Effector memory CD4-positive, alpha-beta T cell (primary cell): ENCODE data around the gene RPS19.

Source experiments
- DNase-seq, 3 donors: peaks; one replicate each; pipeline ENCODE4 v3.0.0-alpha.2; 2020
- H3K27ac ChIP-seq: 2 replicates; pipeline ENCODE4 v1.7.0; 2013; ENCODE audit warnings: mild to moderate bottlenecking, low read length, moderate library complexity; ENCODE audit not compliant: insufficient read depth, poor library complexity, severe bottlenecking
- H3K27me3 ChIP-seq: replicated peaks from 2 replicates; pipeline ENCODE4 v1.7.0; 2013; ENCODE audit warnings: mild to moderate bottlenecking, low read length; ENCODE audit not compliant: insufficient read depth, control insufficient read depth, poor library complexity, severe bottlenecking
- H3K36me3 ChIP-seq: 2 replicates; pipeline ENCODE4 v1.7.0; 2013; ENCODE audit warnings: mild to moderate bottlenecking, low read length, moderate library complexity; ENCODE audit not compliant: control insufficient read depth, insufficient read depth
- H3K4me1 ChIP-seq: 2 replicates; pipeline ENCODE4 v1.7.0; 2013; ENCODE audit warnings: low read length, mild to moderate bottlenecking; ENCODE audit not compliant: control insufficient read depth, insufficient read depth, poor library complexity, severe bottlenecking
- H3K4me3 ChIP-seq: 2 replicates; pipeline ENCODE4 v1.7.0; 2013; ENCODE audit warnings: low read length, low read depth, mild to moderate bottlenecking; ENCODE audit not compliant: insufficient read depth, poor library complexity, severe bottlenecking
- H3K9me3 ChIP-seq: 2 replicates; pipeline ENCODE4 v1.7.0; 2013; ENCODE audit warnings: mild to moderate bottlenecking, low read length, moderate library complexity; ENCODE audit not compliant: control insufficient read depth

The RPS19 gene

GRCh38 chr19:41853344-41853743 is 6.7 kb upstream of the RPS19 start:
- DNase-seq = no peak
- no peaks in the 10 kb centered on the region for H3K27me3 ChIP-seq

GRCh38 chr19:41853768-41854167 is 6.3 kb upstream of the RPS19 start:
- no peaks in the 10 kb centered on the region for H3K36me3 ChIP-seq
- no peaks in the 10 kb centered on the region for H3K9me3 ChIP-seq
- no peaks in the 10 kb centered on the region for H3K27me3 ChIP-seq
- H3K27ac ChIP-seq = no peak overlapping the region
- no peaks in the 10 kb centered on the region for H3K4me1 ChIP-seq
- no peak overlapping the region for H3K4me3 ChIP-seq
- no peak for DNase-seq

More at GRCh38 chr19:41853344-41853743, 6.7 kb upstream of the RPS19 start:
- H3K9me3 ChIP-seq = no peaks in the 10 kb centered on the region
- H3K4me1 ChIP-seq = no peaks in the 10 kb centered on the region
- no peak overlapping the region for H3K27ac ChIP-seq
- no peaks in the 10 kb centered on the region for H3K36me3 ChIP-seq
- no peak overlapping the region for H3K4me3 ChIP-seq

GRCh38 chr19:41859213-41859617 is 840 bp upstream of the RPS19 start:
- Histone ChIP-seq H3K4me1 (peaks cover 30% of the 10 kb centered on the region), H3K4me3 (no peak overlapping the region), H3K27ac (peak overlapping the region; percentile 90), H3K36me3 (peaks cover 28% of the 10 kb centered on the region), H3K27me3 (no peaks in the 10 kb centered on the region), H3K9me3 (no peaks in the 10 kb centered on the region)
- no peak for DNase-seq

GRCh38 chr19:41860419-41861115 is 512 bp downstream of the RPS19 start:
- Histone ChIP-seq H3K27me3 (no peaks in the 10 kb centered on the region), H3K9me3 (no peaks in the 10 kb centered on the region), H3K4me3 (peak overlapping the region; percentile 60), H3K36me3 (peaks cover 40% of the 10 kb centered on the region), H3K4me1 (peaks cover 38% of the 10 kb centered on the region), H3K27ac (peak overlapping the region; percentile 90)
- no peak for DNase-seq

GRCh38 chr19:41861116-41861768 is 1.2 kb downstream of the RPS19 start:
- no peak for DNase-seq
- Histone ChIP-seq H3K27me3 (no peaks in the 10 kb centered on the region), H3K4me3 (peak overlapping the region; percentile 60), H3K4me1 (peaks cover 38% of the 10 kb centered on the region), H3K9me3 (no peaks in the 10 kb centered on the region), H3K27ac (peak overlapping the region; percentile 90), H3K36me3 (peaks cover 43% of the 10 kb centered on the region)

GRCh38 chr19:41861846-41862245 is 1.8 kb downstream of the RPS19 start:
- Histone ChIP-seq H3K27me3 (no peaks in the 10 kb centered on the region), H3K4me3 (no peak overlapping the region), H3K27ac (peak overlapping the region; percentile 90), H3K9me3 (no peaks in the 10 kb centered on the region), H3K4me1 (peaks cover 38% of the 10 kb centered on the region), H3K36me3 (peaks cover 47% of the 10 kb centered on the region)
- DNase-seq = no peak

- Histone ChIP-seq H3K4me1 (peaks cover 38% of the 10 kb centered on the region), H3K4me3 (no peak overlapping the region), H3K9me3 (no peaks in the 10 kb centered on the region), H3K27ac (peak overlapping the region; percentile 90), H3K27me3 (no peaks in the 10 kb centered on the region), H3K36me3 (peaks cover 47% of the 10 kb centered on the region)
- no peak for DNase-seq
Observed at GRCh38 chr19:41862445-41862986, 2.5 kb downstream of the RPS19 start.

GRCh38 chr19:41863209-41863931 is 3.3 kb downstream of the RPS19 start:
- peaks cover 45% of the 10 kb centered on the region for H3K4me1 ChIP-seq
- H3K27me3 ChIP-seq = no peaks in the 10 kb centered on the region
- H3K27ac ChIP-seq = peak overlapping the region; percentile 53
- no peaks in the 10 kb centered on the region for H3K9me3 ChIP-seq
- no peak overlapping the region for H3K4me3 ChIP-seq
- no peak for DNase-seq
- H3K36me3 ChIP-seq = peaks cover 52% of the 10 kb centered on the region

GRCh38 chr19:41864374-41864773 is 4.3 kb downstream of the RPS19 start:
- H3K9me3 ChIP-seq = no peaks in the 10 kb centered on the region
- no peaks in the 10 kb centered on the region for H3K27me3 ChIP-seq
- peaks cover 51% of the 10 kb centered on the region for H3K4me1 ChIP-seq
- H3K27ac ChIP-seq = peak overlapping the region; percentile 23
- DNase-seq = no peak
- H3K4me3 ChIP-seq = no peak overlapping the region
- peaks cover 62% of the 10 kb centered on the region for H3K36me3 ChIP-seq
